Esophagus muscularis mucosa (tissue), 4 donors: ENCODE measurements around the gene IQCK. TPM values are rescaled to one million over a fixed set of nuclear protein-coding genes. Genes with fewer than 3 reads are reported as not detected.

Experiments used
- DNase-seq: peaks from one replicate; pipeline ENCODE4 v3.0.0-alpha.2; 2017; ENCODE audit errors: extremely low spot score
- H3K27ac ChIP-seq, 4 donors: fragments of 200-600 bp; sonication (generic); replicated peaks in 1 of 4; 1 replicate in 3 of 4; 2 replicates in 1 of 4; pipeline ENCODE4 v1.5.1; 2016 to 2019; ENCODE audit warnings: mild to moderate bottlenecking in 1 of 4
- H3K27me3 ChIP-seq, 4 donors: fragments of 200-600 bp; sonication (generic); one replicate each; pipeline versions ENCODE4 v1.5.1 to v1.6.0; 2016 to 2019
- H3K36me3 ChIP-seq, 4 donors: fragments of 200-600 bp; sonication (generic); one replicate each; pipeline ENCODE4 v1.5.1; 2016 to 2019
- H3K4me1 ChIP-seq, 4 donors: fragments of 200-600 bp; sonication (generic); one replicate each; pipeline ENCODE4 v1.5.1; 2016 to 2019
- H3K4me3 ChIP-seq, 4 donors: fragments of 200-600 bp; sonication (generic); 1 replicate in 2 of 4; 2 replicates in 2 of 4; pipeline ENCODE4 v1.5.1; 2016 to 2019; ENCODE audit warnings: mild to moderate bottlenecking in 4 of 4, moderate library complexity in 1 of 4
- H3K9me3 ChIP-seq, 4 donors: fragments of 200-600 bp; sonication (generic); 1 replicate in 3 of 4; 2 replicates in 1 of 4; pipeline ENCODE4 v1.5.1; 2016 to 2019
- EP300 ChIP-seq: sonication (generic); formaldehyde crosslinking; IDR thresholded peaks from one replicate; pipeline ENCODE4 v1.6.1; 2017; ENCODE audit warnings: antibody characterized with exemption
- POLR2A ChIP-seq: fragments of 450-650 bp; IDR thresholded peaks from one replicate; pipeline ENCODE4 v1.6.1; 2017; ENCODE audit warnings: antibody characterized with exemption, moderate library complexity, mild to moderate bottlenecking, low read depth
- POLR2AphosphoS5 ChIP-seq, 2 donors: sonication (generic); formaldehyde crosslinking; IDR thresholded peaks; one replicate each; pipeline ENCODE4 v1.6.1; 2017; ENCODE audit warnings: antibody characterized with exemption in 2 of 2
- WGBS: methylation state at CpG from one replicate; pipeline ENCODE4 v1.1.5; 2018; 5-methylcytosine and 5-hydroxymethylcytosine counted together
- intact Hi-C: fragments of 100-400 bp; cut with DNase I; formaldehyde crosslinking; loops from one replicate; pipeline ENCODE4 v1.15.1; 2023
- total RNA-seq, 4 donors: library from RNA; depleted of rRNA; stranded (reverse); fragments of >200 nt; gene quantifications; one replicate each; pipeline versions ENCODE4 v1.1.0 to v1.2.1, GENCODE V29; 2016
- TF ChIP-seq, protein P1 (sequence below), 3 experiments: fragments of 200-600 bp in 2 of 3; fragments of 450-650 bp in 1 of 3; sonication (generic) in 2 of 3; IDR thresholded peaks; one replicate each; pipeline ENCODE4 v1.5.1; 2017 to 2019; ENCODE audit warnings: antibody characterized with exemption in 3 of 3, mild to moderate bottlenecking in 2 of 3, moderate library complexity in 1 of 3

Gene IQCK
- total RNA-seq, 4 donors from 2014 or later, result 7.4 to 10.4 (median 8.6) TPM

DNA sequence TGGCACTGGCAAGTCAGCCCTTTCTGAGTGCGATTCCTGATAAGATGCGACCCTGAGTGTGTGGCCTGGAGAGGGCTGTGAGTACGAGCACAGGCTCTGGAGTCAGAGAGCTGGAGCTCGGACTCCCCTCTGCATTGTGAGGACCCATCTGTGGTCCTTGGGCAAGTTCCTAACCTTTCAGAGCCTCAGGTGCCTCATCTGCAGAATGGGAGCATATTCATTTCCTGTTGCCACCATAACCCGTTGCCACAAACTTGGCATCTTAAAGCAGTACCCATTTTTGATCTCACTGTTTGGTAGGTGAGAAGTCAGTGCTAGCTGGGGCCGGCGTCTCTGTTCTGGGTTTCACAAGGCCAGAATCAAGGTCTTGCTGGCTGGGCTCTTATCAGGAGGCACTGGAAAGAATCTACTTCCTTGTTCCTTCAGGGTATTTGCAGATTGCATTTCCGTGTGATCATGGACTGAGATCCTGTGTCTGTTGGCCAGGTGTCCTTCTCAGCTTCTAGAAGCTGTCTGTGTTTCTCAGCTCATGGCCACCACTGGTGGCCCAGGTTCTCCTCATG is 20.2 kb upstream of the IQCK start:
- DNase-seq, result no peak
- Histone ChIP-seq H3K36me3 (peaks cover 0 to 46% (median 27%) of the 10 kb centered on the region in 4 donors), H3K4me1 (peaks cover 54 to 58% (median 55%) of the 10 kb centered on the region in 4 donors), H3K27me3 (no peaks in the 10 kb centered on the region), H3K9me3 (no peaks in the 10 kb centered on the region), H3K27ac (peak overlapping the region; percentile 68 to 71 (median 70)), H3K4me3 (no peak overlapping the region)
- TF ChIP-seq POLR2AphosphoS5 (IDR thresholded peaks at IDR 0.05), result no peak
- TF ChIP-seq, protein P1, sequence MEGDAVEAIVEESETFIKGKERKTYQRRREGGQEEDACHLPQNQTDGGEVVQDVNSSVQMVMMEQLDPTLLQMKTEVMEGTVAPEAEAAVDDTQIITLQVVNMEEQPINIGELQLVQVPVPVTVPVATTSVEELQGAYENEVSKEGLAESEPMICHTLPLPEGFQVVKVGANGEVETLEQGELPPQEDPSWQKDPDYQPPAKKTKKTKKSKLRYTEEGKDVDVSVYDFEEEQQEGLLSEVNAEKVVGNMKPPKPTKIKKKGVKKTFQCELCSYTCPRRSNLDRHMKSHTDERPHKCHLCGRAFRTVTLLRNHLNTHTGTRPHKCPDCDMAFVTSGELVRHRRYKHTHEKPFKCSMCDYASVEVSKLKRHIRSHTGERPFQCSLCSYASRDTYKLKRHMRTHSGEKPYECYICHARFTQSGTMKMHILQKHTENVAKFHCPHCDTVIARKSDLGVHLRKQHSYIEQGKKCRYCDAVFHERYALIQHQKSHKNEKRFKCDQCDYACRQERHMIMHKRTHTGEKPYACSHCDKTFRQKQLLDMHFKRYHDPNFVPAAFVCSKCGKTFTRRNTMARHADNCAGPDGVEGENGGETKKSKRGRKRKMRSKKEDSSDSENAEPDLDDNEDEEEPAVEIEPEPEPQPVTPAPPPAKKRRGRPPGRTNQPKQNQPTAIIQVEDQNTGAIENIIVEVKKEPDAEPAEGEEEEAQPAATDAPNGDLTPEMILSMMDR (IDR thresholded peaks at IDR 0.05), result no peak
- no peak for TF ChIP-seq EP300
- intact Hi-C loops, result loop anchor here (5.0 kb wide), 1 partner anchor 51 kb away; no protein-coding TSS in a partner anchor
- WGBS, result 94% methylated on average over 8 of the region's 8 CpGs

DNA sequence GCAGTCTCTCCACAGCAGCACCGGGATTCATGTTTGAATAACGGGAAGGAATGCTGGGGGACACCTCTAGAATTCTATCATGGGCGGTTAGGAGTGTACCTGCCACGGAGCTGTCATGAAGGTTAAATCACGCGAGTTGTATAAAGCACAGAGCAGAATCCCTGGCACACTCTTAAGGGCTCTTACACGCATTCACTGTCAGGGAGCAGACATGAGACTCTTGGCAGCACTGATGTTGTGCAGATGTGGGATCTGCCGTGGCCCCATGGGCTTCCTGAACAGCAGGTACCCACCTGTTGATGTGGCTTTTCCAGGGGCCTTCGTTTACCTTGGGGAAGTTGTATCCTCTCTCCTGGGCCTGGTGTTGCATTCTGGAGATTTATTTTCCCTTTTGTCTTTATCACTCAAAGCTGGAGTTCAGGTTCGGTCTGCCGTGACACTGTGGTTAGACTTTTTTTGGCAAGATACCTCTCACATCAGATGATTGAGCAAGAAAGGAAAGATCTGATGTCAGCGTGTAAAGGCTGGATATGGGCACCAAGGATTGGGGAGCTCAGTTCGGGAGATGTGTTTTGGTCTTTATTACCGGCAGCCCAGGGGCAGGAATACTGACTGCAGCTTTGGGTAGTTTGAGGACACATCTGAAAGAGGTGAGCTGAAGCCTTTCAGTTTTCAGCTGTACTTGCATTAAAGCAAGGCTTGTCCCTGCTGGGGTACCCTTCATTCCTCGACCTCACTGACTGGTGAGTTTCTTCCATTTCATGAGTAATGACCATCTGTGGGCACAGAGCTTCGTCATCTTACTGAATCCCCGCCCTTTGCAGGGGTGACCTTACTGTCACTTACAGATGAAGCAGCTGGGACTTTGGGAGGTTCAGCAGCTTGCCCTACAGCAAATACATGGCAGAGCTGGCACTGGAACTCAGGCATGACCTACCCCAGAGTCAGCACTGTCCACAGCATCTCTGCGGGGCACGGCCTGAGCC is 19.3 kb upstream of the IQCK start:
- Histone ChIP-seq H3K27ac (peak overlapping the region; percentile 50 to 71 (median 70)), H3K4me3 (no peak overlapping the region), H3K36me3 (peaks cover 0 to 45% (median 29%) of the 10 kb centered on the region in 4 donors), H3K27me3 (no peaks in the 10 kb centered on the region), H3K4me1 (peaks cover 55 to 58% (median 57%) of the 10 kb centered on the region in 4 donors), H3K9me3 (no peaks in the 10 kb centered on the region)
- TF ChIP-seq POLR2A (no peak), POLR2AphosphoS5 (IDR thresholded peaks at IDR 0.05) (peak in 1 of 2 donors; percentile 16)
- WGBS, result 73% methylated on average over 18 of the region's 19 CpGs
- no peak for DNase-seq
- intact Hi-C loops, result loop anchor here (5.0 kb wide), 1 partner anchor 51 kb away; no protein-coding TSS in a partner anchor

DNA sequence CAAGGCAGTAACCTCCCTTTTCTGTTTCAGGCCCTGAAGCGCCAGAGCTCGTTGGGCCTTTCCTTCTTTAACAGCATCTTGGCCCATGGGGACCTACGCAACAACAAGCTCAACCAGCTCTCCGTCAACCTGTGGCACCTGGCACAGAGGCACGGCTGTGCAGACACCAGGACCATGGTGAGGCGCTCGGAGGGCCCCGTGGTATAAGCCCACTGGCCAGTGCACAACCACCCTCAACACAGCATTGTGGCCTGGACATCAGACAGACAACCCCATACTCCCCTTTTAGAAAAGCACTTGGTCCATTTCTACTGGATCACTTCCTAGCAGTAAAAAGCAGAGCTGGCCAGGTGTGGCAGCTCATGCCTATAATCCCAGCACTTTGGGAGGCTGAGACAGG is 18.6 kb upstream of the IQCK start:
- Histone ChIP-seq H3K36me3 (peaks cover 0 to 45% (median 36%) of the 10 kb centered on the region in 4 donors), H3K4me1 (peaks cover 59 to 65% (median 60%) of the 10 kb centered on the region in 4 donors), H3K27ac (peak overlapping the region; percentile 50 to 71 (median 70)), H3K27me3 (no peaks in the 10 kb centered on the region), H3K4me3 (no peak overlapping the region), H3K9me3 (no peaks in the 10 kb centered on the region)
- DNase-seq, result no peak
- TF ChIP-seq, protein P1 (IDR thresholded peaks at IDR 0.05), result no peak
- TF ChIP-seq POLR2AphosphoS5 (IDR thresholded peaks at IDR 0.05) (no peak), EP300 (no peak), POLR2A (no peak)
- intact Hi-C loops, result loop anchor here (5.0 kb wide), 1 partner anchor 52 kb away; no protein-coding TSS in a partner anchor
- 97% methylated on average over 7 of the region's 8 CpGs for WGBS

DNA sequence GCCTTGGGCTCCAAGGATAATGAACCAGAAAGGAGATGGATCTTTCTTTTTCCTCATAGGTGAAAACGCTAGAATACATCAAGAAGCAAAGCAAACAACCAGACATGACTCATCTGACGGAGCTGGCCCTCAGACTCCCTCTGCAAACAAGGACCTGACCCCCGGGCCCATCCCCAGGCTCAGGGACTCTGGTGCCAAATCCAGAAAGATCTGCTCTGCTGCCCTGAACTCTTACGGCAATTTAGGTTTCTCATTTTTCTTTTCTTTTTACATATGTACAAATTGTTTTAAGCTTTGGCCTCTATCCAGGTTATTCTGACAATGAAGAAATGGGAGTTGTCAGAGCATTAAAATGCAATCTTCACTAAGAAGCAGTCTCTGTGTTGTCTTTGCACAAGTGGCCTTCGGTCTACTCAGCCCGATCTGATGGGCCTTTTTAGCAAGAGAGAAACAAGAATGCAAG is 17.7 kb upstream of the IQCK start:
- no peak for DNase-seq
- Histone ChIP-seq H3K27ac (peak overlapping the region; percentile 50 to 71 (median 70)), H3K4me1 (peaks cover 63 to 73% (median 66%) of the 10 kb centered on the region in 4 donors), H3K9me3 (no peaks in the 10 kb centered on the region), H3K27me3 (no peaks in the 10 kb centered on the region), H3K4me3 (no peak overlapping the region), H3K36me3 (peaks cover 5 to 54% (median 44%) of the 10 kb centered on the region in 4 donors)
- WGBS, result 31% methylated on average over 6 of the region's 6 CpGs
- intact Hi-C loops, result no loop called here
- no peak for TF ChIP-seq POLR2A
- TF ChIP-seq POLR2AphosphoS5 (IDR thresholded peaks at IDR 0.05), result peak in 1 of 2 donors; percentile 11

DNA sequence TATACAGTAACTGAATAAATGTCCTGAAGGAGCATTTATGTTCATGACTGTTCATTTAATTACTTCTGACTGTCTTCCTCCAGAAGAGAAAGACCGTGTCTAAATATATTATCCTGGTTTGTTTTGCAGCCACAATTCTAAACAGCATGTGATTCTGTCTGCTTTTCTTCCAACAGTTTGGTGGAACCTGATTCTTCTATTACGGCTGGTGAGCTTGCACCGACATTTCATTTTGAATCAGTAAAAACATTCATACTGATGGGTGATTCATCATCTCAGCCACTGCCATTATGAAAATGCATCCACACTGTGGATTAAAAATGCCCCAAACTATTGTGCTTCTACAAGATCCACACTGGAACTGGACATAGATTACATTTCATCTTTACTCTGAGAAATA is 17.0 kb upstream of the IQCK start:
- intact Hi-C loops, result no loop called here
- 62% methylated on average over 3 of the region's 3 CpGs for WGBS
- DNase-seq, result no peak
- peaks cover 57 to 66% (median 61%) of the 10 kb centered on the region in 4 donors for H3K4me1 ChIP-seq
- no peaks in the 10 kb centered on the region for H3K27me3 ChIP-seq
- peaks cover 5 to 61% (median 51%) of the 10 kb centered on the region in 4 donors for H3K36me3 ChIP-seq
- no peak for TF ChIP-seq POLR2A
- TF ChIP-seq, protein P1 (IDR thresholded peaks at IDR 0.05), result no peak
- no peak for TF ChIP-seq POLR2AphosphoS5 (IDR thresholded peaks at IDR 0.05)
- no peak for TF ChIP-seq EP300
- H3K4me3 ChIP-seq, result no peak overlapping the region
- peak overlapping the region; percentile 50 to 71 (median 70) for H3K27ac ChIP-seq
- H3K9me3 ChIP-seq, result no peaks in the 10 kb centered on the region
